ENCODE data around the gene CMIP. TPM values are rescaled to one million over a fixed set of nuclear protein-coding genes. Genes with fewer than 3 reads are reported as not detected.

CMIP gene
- total RNA-seq, 1 donor from 2014 or later, result 59.8 TPM

GRCh38 chr16:81458827-81459598, 14.4 kb downstream of the CMIP start:
- intact Hi-C loops (cut with micrococcal nuclease), result no loop called here

- intact Hi-C loops (cut with micrococcal nuclease), result no loop called here
These were observed 15.5 kb downstream of the CMIP start for GRCh38 chr16:81460075-81460474.

GRCh38 chr16:81461243-81461642, 16.6 kb downstream of the CMIP start:
- intact Hi-C loops (cut with micrococcal nuclease), result no loop called here

GRCh38 chr16:81461766-81462165, 17.2 kb downstream of the CMIP start:
- intact Hi-C loops (cut with micrococcal nuclease), result no loop called here

GRCh38 chr16:81462683-81463082, 18.1 kb downstream of the CMIP start:
- intact Hi-C loops (cut with micrococcal nuclease), result no loop called here

- intact Hi-C loops (cut with micrococcal nuclease), result no loop called here
These were observed 18.8 kb downstream of the CMIP start for GRCh38 chr16:81463296-81463890.

GRCh38 chr16:81464279-81464678, 19.7 kb downstream of the CMIP start:
- intact Hi-C loops (cut with micrococcal nuclease), result no loop called here

- intact Hi-C loops (cut with micrococcal nuclease), result no loop called here
These were observed 20.9 kb downstream of the CMIP start for GRCh38 chr16:81465375-81465943.

GRCh38 chr16:81466356-81466980, 21.9 kb downstream of the CMIP start:
- intact Hi-C loops (cut with micrococcal nuclease), result no loop called here

GRCh38 chr16:81467072-81467471, 22.5 kb downstream of the CMIP start:
- intact Hi-C loops (cut with micrococcal nuclease), result no loop called here

- intact Hi-C loops (cut with micrococcal nuclease), result no loop called here
These were observed 23.2 kb downstream of the CMIP start for GRCh38 chr16:81467815-81468214.

GRCh38 chr16:81468269-81468902, 23.8 kb downstream of the CMIP start:
- intact Hi-C loops (cut with micrococcal nuclease), result no loop called here

- intact Hi-C loops (cut with micrococcal nuclease), result no loop called here
These were observed 24.6 kb downstream of the CMIP start for GRCh38 chr16:81469183-81469677.

- intact Hi-C loops (cut with micrococcal nuclease), result loop anchor here (1.0 kb wide), 4 partner anchors 18 to 156 kb away; partner anchors contain the start of gene GAN
These were observed 25.3 kb downstream of the CMIP start for GRCh38 chr16:81469710-81470535.

GRCh38 chr16:81470796-81471636, 26.4 kb downstream of the CMIP start:
- intact Hi-C loops (cut with micrococcal nuclease), result loop anchor here (1.0 kb wide), 4 partner anchors 19 to 157 kb away; partner anchors contain the start of gene GAN

GRCh38 chr16:81471882-81472281, 27.3 kb downstream of the CMIP start:
- intact Hi-C loops (cut with micrococcal nuclease), result no loop called here

- intact Hi-C loops (cut with micrococcal nuclease), result no loop called here
These were observed 27.8 kb downstream of the CMIP start for GRCh38 chr16:81472391-81472790.

- intact Hi-C loops (cut with micrococcal nuclease), result no loop called here
These were observed 28.5 kb downstream of the CMIP start for GRCh38 chr16:81473066-81473488.

- intact Hi-C loops (cut with micrococcal nuclease), result no loop called here
These were observed 28.9 kb downstream of the CMIP start for GRCh38 chr16:81473558-81473957.
